HG02678 (cell line): ENCODE results near the gene POMGNT1.

Source experiments
- ATAC-seq: cut with Tn5 transposase; IDR thresholded peaks from one replicate; pipeline ENCODE4 v1.9.1; 2021; ENCODE audit warnings: mild to moderate bottlenecking, moderate library complexity; ENCODE audit not compliant: unreplicated experiment

Gene POMGNT1

DNA sequence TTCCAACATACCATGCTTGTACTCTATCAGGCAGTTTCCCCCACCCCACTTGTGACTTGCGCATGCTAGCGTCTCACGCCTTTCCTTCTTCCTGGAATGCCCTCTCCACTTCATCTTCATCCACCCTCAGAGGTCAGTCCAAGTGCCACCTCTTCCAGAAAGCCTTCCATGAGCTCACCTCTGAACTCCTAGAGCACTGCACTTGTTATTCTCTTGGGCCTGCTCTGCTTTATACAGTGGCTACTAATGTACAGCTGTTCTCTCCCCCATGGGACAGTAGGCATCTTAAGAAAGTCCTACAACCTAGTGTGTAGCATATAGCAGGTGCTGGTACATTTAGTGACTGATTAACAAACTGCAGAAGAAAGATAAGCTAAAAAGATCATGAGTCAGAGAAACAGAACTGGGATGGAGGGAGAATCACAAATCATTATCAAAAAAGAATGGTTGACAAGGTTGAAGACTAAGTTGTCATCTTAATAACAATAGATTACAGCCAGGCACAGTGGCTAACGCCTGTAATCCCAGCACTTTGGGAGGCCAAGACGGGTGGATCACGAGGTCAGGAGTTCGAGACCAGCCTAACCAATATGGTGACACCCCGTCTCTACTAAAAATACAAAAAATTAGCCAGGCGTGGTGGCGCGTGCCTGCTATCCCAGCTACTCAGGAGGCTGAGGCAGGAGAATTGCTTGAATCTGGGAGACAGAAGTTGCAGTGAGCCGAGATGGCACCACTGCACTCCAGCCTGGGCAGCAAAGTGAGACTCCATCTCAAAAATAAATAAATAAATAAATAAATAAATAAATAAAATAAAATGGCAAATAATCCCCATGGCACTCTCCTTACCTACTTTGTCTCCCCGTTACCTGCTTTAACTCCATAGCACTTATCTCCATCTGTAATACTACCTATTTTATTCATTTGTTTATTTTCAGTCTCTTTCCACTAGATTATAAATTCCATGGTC is 39.6 kb downstream of the POMGNT1 start:
- peak; percentile 87 for ATAC-seq

DNA sequence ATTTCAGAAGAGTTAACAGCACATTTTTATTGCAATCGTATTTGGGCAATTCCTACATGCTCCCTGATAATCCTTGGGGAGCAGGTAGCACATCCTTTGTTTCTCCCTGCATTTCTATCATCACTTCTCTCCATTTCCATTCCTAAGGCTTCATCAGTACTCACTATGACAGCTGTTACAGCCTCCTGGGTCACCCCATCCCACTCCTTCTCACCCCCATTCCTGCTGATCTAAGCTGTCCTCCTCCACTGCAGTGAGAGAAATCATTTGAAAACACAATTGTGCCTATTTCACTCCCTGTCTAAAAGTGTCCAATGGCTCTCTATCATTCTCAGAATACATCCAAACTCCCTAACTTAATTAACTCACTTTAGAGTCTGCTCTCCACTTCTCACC is 40.3 kb downstream of the POMGNT1 start:
- no peak for ATAC-seq

DNA sequence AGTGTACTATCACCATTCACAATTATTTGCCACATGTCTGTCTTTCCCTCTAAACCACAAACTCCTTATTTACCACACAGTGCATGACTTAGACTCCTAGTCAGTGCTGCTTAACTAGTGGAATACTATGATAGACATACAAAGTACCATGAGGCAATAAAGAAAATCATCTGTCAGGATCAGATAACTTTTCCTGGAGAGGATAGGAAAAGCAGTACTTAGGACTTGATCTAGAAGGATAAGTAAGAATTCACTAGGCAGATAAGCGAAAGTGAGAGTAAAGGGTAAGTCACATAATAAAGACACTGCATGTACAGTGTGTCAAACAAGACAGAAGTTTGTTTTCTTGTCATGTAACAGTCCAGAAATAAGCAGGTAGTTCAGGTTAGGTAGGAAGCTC is 44.5 kb downstream of the POMGNT1 start:
- ATAC-seq, result no peak

DNA sequence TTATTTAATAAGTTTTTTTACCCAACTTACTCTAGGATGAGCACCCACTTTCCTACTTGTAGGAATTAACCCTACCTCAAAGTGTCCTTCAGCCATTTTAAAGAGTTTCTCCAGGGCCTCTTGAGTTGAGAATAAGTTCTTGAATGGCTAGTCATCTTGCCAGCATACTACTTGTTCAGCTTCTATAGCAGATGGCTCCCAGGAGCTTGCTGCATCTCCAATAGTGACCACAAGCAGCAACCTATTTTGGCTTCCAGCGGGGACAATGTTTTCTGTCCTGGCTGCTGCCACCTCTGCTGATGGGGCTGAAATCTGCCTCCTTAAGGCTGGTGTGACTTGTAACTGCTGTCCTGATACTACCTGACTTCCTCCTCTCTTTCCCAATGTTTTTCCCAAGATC is 45.0 kb downstream of the POMGNT1 start:
- ATAC-seq, result no peak

- ATAC-seq, result peak; percentile 57
These were observed 46.2 kb downstream of the POMGNT1 start for GRCh38 chr1:46152016-46152415.

GRCh38 chr1:46150085-46150484 is 48.1 kb downstream of the POMGNT1 start:
- ATAC-seq, result no peak

- ATAC-seq, result no peak
These were observed 49.9 kb downstream of the POMGNT1 start for GRCh38 chr1:46148318-46148717.
